CD4-positive, alpha-beta T cell (primary cell): ENCODE measurements around the gene ACACA. TPM values are rescaled to one million over a fixed set of nuclear protein-coding genes. Genes with fewer than 3 reads are reported as not detected.

ENCODE experiments used
- ATAC-seq: fragments of 200-7000 bp; cut with Tn5 transposase; one replicate; pipeline ENCODE4 v1.10.0; 2022; ENCODE audit warnings: mild to moderate bottlenecking; ENCODE audit not compliant: poor library complexity
- CTCF ChIA-PET: fragments of 350-600 bp; sonication (Branson Sonifier 250); formaldehyde crosslinking; loops from one replicate; lab custom pipeline; 2021; ENCODE audit warnings: antibody characterized with exemption, inconsistent platforms; lab: Charles Lee
- POLR2A ChIA-PET: fragments of 350-600 bp; sonication (Branson Sonifier 250); formaldehyde crosslinking; loops from one replicate; lab custom pipeline; 2021; ENCODE audit warnings: antibody characterized with exemption, inconsistent platforms; lab: Charles Lee
- DNase-seq, 14 experiments: peaks; one replicate each; pipeline ENCODE4 v3.0.0-alpha.2; 2013 to 2020; ENCODE audit warnings: mixed read lengths in 2 of 14
- H3K27ac ChIP-seq, 2 donors: one replicate each; pipeline versions ENCODE4 v1.5.1 to v1.7.0; 2013; ENCODE audit warnings: low read length in 2 of 2, low read depth in 1 of 2, mild to moderate bottlenecking in 1 of 2
- H3K27me3 ChIP-seq, 2 experiments: 1 replicate in 1 of 2; 2 replicates in 1 of 2; pipeline versions ENCODE4 v1.6.1 to v1.7.0; 2013; ENCODE audit warnings: low read length in 2 of 2, control low read depth in 1 of 2, mild to moderate bottlenecking in 1 of 2, moderate library complexity in 1 of 2; ENCODE audit not compliant: insufficient read depth in 2 of 2, control insufficient read depth in 1 of 2
- H3K36me3 ChIP-seq: one replicate; pipeline ENCODE4 v1.6.1; 2013; ENCODE audit warnings: low read length, control low read depth; ENCODE audit not compliant: insufficient read depth
- H3K4me1 ChIP-seq: one replicate; pipeline ENCODE4 v1.6.1; 2013; ENCODE audit warnings: low read length, control low read depth; ENCODE audit not compliant: insufficient read depth
- H3K4me3 ChIP-seq: one replicate; pipeline ENCODE4 v1.5.1; 2013; ENCODE audit warnings: mild to moderate bottlenecking, low read length, moderate library complexity
- H3K9me3 ChIP-seq, 2 experiments: 1 replicate in 1 of 2; 2 replicates in 1 of 2; pipeline versions ENCODE4 v1.6.1 to v1.7.0; 2013; ENCODE audit warnings: low read length in 2 of 2, mild to moderate bottlenecking in 2 of 2, control low read depth in 1 of 2, moderate library complexity in 1 of 2; ENCODE audit not compliant: control insufficient read depth in 1 of 2, insufficient read depth in 1 of 2
- H3K27ac Mint-ChIP-seq: one replicate; pipeline ENCODE4 v1.8.0; 2020; ENCODE audit warnings: mixed read lengths
- H3K27me3 Mint-ChIP-seq: one replicate; pipeline ENCODE4 v1.8.0; 2021; ENCODE audit warnings: mixed read lengths
- H3K36me3 Mint-ChIP-seq: one replicate; pipeline ENCODE4 v1.8.0; 2021; ENCODE audit warnings: low read depth, mixed read lengths
- H3K4me1 Mint-ChIP-seq: one replicate; pipeline ENCODE4 v1.8.0; 2021; ENCODE audit warnings: low read depth, mixed read lengths
- H3K4me3 Mint-ChIP-seq: one replicate; pipeline ENCODE4 v1.8.0; 2020; ENCODE audit warnings: mild to moderate bottlenecking, mixed read lengths
- H3K9me3 Mint-ChIP-seq: one replicate; pipeline ENCODE4 v1.8.0; 2020; ENCODE audit warnings: mixed read lengths
- CTCF ChIP-seq: fragments of 200-600 bp; IDR thresholded peaks from one replicate; pipeline ENCODE4 v1.8.0; 2022; ENCODE audit warnings: antibody characterized with exemption, mild to moderate bottlenecking
- intact Hi-C, 2 experiments: fragments of 100-400 bp; cut with DNase I in 1 of 2; cut with micrococcal nuclease in 1 of 2; formaldehyde crosslinking; loops; one replicate each; pipeline versions ENCODE4 v1.15.1 to v1.9.0; 2023 to 2025; cut with DNase I, micrococcal nuclease
- total RNA-seq, 174 experiments: library from RNA in 2 of 174; stranded (reverse) in 2 of 174; gene quantifications; one replicate each; pipeline ENCODE4 v1.2.3 and lab custom pipeline; 2021 to 2026

ACACA gene
- total RNA-seq, 2 experiments from 2014 or later, result 26.0 to 28.9 TPM

DNA sequence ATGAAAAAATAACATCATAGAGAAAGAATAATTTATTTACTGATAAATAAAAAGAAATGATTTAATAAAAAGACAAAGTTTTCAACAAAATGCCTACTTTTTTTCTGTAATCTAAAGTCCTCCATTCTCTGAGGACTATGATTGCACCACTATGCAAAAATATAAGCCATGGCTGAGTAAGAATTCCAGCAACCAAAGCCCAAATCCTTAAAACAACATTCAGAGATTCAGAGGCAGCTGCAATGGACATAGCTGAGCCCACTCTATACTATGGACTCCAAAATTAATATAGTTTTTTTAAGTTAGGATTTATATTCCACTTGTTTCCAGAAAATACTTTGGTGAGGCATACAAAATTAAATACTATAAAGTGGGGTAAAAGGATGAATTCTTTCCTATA, 200.3 kb downstream of the ACACA start:
- H3K36me3 ChIP-seq, result peaks cover 14% of the 10 kb centered on the region
- Mint-ChIP-seq H3K27me3 (no peaks in the 10 kb centered on the region), H3K27ac (no peak overlapping the region), H3K9me3 (no peaks in the 10 kb centered on the region), H3K4me3 (no peak overlapping the region), H3K36me3 (peaks cover 43% of the 10 kb centered on the region), H3K4me1 (no peaks in the 10 kb centered on the region)
- ChIA-PET POLR2A (no interaction called here), CTCF (no interaction called here)
- ATAC-seq (no peak), DNase-seq (no peak)
- no peaks in the 10 kb centered on the region for H3K9me3 ChIP-seq
- TF ChIP-seq CTCF, result no peak
- no peak overlapping the region for H3K27ac ChIP-seq
- H3K27me3 ChIP-seq, result no peaks in the 10 kb centered on the region
- no peaks in the 10 kb centered on the region for H3K4me1 ChIP-seq
- intact Hi-C loops, result no loop called here
- H3K4me3 ChIP-seq, result no peak overlapping the region

GRCh38 chr17:37200497-37200896, 206.1 kb downstream of the ACACA start:
- Mint-ChIP-seq H3K36me3 (peaks cover 37% of the 10 kb centered on the region), H3K27me3 (no peaks in the 10 kb centered on the region)
- no peak for DNase-seq

GRCh38 chr17:37197336-37197735, 209.3 kb downstream of the ACACA start:
- H3K4me1 Mint-ChIP-seq, result no peaks in the 10 kb centered on the region
- DNase-seq, result no peak
- no peak overlapping the region for H3K4me3 Mint-ChIP-seq
- Histone ChIP-seq H3K27ac (no peak overlapping the region), H3K9me3 (no peaks in the 10 kb centered on the region), H3K36me3 (no peaks in the 10 kb centered on the region), H3K4me3 (no peak overlapping the region), H3K4me1 (no peaks in the 10 kb centered on the region), H3K27me3 (no peaks in the 10 kb centered on the region)
- intact Hi-C loops, result no loop called here
- H3K36me3 Mint-ChIP-seq, result peaks cover 44% of the 10 kb centered on the region
- no peak overlapping the region for H3K27ac Mint-ChIP-seq
- ChIA-PET CTCF (no interaction called here), POLR2A (no interaction called here)
- ATAC-seq, result no peak
- H3K9me3 Mint-ChIP-seq, result no peaks in the 10 kb centered on the region
- H3K27me3 Mint-ChIP-seq, result no peaks in the 10 kb centered on the region
- no peak for TF ChIP-seq CTCF

More at GRCh38 chr17:37200497-37200896, 206.1 kb downstream of the ACACA start:
- Histone ChIP-seq H3K27me3 (no peaks in the 10 kb centered on the region), H3K36me3 (peaks cover 10% of the 10 kb centered on the region), H3K4me1 (no peaks in the 10 kb centered on the region), H3K9me3 (no peaks in the 10 kb centered on the region), H3K4me3 (no peak overlapping the region), H3K27ac (no peak overlapping the region)
- ATAC-seq, result no peak
- Mint-ChIP-seq H3K9me3 (no peaks in the 10 kb centered on the region), H3K27ac (no peak overlapping the region), H3K4me1 (no peaks in the 10 kb centered on the region), H3K4me3 (no peak overlapping the region)
- POLR2A ChIA-PET, result no interaction called here
- CTCF ChIA-PET, result no interaction called here
- no peak for TF ChIP-seq CTCF
- intact Hi-C loops, result no loop called here
